ENCODE data around the gene COA1.

DNA sequence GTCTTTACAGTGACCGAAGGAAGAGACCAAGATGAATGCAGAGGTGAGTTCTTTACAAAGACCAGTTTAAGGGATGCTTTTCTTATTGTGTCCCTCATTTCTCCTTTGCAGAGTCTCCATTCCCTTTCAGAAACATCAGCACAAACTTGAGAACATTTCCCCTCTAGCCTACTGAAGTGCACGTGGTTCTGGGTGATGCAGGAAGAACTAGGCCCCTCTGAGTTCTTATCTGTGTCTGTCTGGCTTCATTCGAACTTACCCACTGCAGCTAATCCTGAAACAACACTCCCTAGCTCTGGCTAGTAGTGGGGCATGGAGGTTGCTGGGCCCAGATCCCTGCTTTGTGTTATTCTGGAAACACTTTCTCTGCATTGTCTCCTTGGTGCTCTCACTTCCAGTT lies 41.8 kb upstream of the COA1 start:
- TF ChIP-seq EZH2 (IDR thresholded peaks at IDR 0.05; ENCODE audit: insufficient read depth, poor library complexity, severe bottlenecking): no peak
- TF ChIP-seq EZH2phosphoT487 (IDR thresholded peaks at IDR 0.05; ENCODE audit: insufficient read depth, low read depth): no peak
